GM19467 (cell line): ENCODE results near the gene PAK5.

ENCODE experiments used
- ATAC-seq: cut with Tn5 transposase; IDR thresholded peaks from one replicate; pipeline ENCODE4 v1.9.1; 2021; ENCODE audit warnings: mild to moderate bottlenecking, moderate library complexity; ENCODE audit not compliant: unreplicated experiment

Gene PAK5

DNA sequence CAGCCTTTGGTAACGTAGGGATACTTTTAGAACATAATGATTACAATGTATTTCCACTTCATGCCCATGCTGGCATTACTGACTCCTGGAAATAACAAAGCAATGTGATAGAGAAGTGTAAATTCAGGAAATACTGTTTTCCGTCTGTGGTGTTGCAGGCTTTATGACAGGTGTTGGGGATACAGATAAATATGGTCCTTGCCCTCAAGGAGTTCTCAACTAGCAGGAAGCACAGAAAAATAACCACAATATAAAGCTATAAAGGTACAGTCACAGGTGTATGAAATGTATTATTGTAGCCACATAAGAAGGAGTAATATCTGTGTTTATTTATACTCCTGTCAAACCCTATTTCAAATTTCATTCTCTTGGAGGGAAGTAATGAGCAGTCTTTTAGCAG, 337.4 kb downstream of the PAK5 start:
- no peak for ATAC-seq

- no peak for ATAC-seq
Observed at GRCh38 chr20:9500121-9500520, 338.8 kb downstream of the PAK5 start.

DNA sequence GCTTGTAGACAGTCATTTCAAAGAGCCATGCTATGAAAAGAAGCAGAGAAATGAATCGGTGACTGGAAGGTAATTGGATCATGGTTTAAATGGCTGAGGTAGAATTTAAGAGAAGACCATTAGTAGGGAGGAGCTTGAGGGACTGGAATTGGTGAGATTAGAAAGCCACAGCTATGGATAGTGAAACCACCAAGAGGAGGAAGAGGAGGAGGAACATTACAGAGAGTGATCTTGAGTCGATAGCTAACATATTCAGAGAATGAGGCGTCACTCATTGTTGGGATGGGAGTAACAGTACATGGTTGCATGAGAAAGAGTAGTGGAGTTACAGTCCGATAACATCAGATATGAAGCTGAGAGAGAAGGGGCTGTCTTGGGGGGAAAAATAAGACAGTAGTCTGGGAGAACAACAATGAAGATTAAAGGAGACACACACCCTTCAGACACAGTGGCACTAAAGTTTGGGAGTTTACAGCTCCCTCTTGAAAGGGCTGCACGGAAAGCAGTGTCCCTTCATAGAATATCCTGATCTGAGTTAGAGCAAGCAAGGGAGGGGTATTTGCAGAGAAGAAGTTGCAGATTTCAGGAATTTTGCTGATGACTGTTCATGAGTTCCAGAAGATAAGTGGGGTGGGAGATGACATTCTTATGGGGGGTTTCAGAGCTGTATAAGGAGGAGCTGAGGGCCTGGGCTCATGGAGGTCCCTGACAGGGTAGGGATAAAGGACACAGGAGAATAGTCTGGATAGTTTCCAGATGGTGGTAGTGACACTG, 339.6 kb downstream of the PAK5 start:
- no peak for ATAC-seq

GRCh38 chr20:9498322-9498721, 340.6 kb downstream of the PAK5 start:
- no peak for ATAC-seq

DNA sequence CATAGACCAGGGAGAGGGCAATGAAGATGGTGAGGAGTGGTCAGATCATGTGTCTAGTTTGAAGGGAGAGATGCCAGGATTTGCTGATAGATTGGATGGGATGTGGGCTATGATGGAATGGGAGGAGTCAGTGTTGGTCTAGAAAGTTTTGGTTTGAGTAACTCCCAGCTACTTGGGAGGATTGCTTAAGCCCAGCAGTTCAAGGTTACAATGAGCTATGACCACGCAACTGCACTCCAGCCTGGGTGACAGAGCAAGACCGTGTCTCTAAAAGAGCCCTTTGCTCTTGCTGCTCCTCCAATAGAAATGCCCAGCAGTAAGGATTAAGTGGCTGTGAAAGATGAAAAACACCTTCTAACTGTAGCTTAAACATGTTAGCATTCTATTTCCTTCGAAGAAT, 342.7 kb downstream of the PAK5 start:
- ATAC-seq, result no peak

DNA sequence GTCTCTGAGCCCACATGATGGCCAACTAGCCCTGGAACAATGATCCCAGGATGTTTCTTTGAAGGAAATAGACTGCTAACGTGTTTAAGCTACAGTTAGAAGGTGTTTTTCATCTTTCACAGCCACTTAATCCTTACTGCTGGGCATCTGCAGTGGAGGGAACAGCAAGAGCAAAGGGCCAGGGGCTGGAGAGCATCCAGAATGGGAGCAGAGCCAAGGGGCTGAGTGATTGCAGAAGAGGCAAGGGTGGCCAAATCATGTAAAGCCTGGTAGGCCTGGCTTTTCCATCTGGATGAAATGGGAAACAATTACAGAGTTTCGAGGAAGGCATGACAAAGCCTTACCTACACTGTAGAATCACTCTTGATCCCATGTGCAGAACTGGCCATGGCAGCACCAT, 343.2 kb downstream of the PAK5 start:
- no peak for ATAC-seq

DNA sequence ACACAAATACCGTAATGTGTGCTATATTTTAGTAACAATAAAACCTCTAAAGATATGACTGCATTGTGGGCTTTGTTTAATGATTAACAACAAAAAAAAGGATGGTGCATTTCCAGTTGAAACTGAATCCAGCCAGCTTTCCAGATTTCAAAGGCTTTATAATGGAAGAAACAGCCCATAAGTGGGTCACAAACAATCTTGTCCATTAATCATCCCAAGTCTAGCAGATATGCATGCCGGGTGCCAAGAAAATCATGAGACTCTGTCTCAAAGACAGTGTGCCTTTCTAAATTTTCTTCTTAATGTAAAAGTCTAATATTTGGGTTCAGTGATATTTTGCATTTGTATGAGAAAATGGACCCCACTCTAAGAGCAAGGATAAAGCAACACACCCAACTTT, 345.1 kb downstream of the PAK5 start:
- no peak for ATAC-seq

DNA sequence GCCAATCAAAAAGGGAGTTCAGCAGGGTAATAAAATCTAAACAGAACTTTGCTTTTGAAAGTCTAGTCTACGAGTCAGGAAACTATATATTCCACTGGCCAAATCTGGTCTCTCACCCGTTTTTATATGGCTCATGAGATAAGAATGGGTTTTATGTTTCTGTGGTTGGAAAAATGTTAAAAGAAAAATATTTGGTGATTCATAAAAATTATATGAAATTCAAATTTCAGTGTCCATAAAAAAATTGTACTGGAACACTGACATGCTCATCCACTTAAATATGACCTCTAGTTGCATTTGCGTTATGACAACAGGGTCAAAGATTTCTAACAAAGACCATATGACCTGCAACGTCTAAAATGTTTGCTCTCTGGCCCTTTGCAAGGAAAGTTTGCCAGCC, 346.8 kb downstream of the PAK5 start:
- ATAC-seq, result no peak

DNA sequence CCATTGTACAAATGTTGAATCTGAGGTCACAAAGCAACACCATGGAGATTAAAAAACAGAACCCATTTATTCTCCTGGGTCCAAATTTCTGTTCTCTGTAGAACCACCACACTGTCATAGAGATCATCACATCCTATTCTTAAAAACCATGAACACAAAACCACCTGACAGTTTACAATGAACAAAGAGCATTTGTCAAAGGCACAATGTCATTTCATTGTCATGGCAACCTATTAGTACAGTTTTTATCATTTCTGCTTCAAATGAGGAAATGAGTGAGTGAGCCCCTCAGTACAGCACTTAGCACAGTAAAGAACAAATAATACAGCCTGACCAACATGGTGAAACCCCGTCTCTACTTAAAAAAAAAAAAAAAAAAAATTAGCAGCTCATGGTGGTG, 347.6 kb downstream of the PAK5 start:
- ATAC-seq, result no peak

GRCh38 chr20:9490631-9491030, 348.2 kb downstream of the PAK5 start:
- no peak for ATAC-seq

GRCh38 chr20:9490161-9490560, 348.7 kb downstream of the PAK5 start:
- ATAC-seq, result no peak

GRCh38 chr20:9488063-9488462, 350.8 kb downstream of the PAK5 start:
- no peak for ATAC-seq
